ENCODE measurements around the gene CPSF3.

- TF ChIP-seq RBM15 (IDR thresholded peaks at IDR 0.05; ENCODE audit: insufficient read depth, low read length) (no peak), CTCF (IDR thresholded peaks at IDR 0.05 in 2 of 3, conservative IDR thresholded peaks at IDR 0.05 in 1 of 3; ENCODE audit: insufficient read depth in 2 of 3, low read depth in 1 of 3, low read length in 3 of 3) (no peak), BRF2 (IDR thresholded peaks at IDR 0.05; ENCODE audit: borderline replicate concordance, insufficient read depth, insufficient read length) (no peak), IRF1 (CRISPR knock-in tag; IDR thresholded peaks at IDR 0.05; ENCODE audit: borderline replicate concordance) (no peak), FOXK1 (CRISPR knock-in tag; IDR thresholded peaks at IDR 0.05; ENCODE audit: borderline replicate concordance) (no peak), POU5F1 (IDR thresholded peaks at IDR 0.05; ENCODE audit: borderline replicate concordance, low read depth, low read length, partially characterized antibody) (no peak), CHD4 (IDR thresholded peaks at IDR 0.05; ENCODE audit: insufficient read depth, insufficient replicate concordance, low read depth, low read length, poor library complexity, severe bottlenecking) (no peak)
These were observed 55.1 kb downstream of the CPSF3 start for GRCh38 chr2:9478526-9478925.
